Measurements from ENCODE around the gene CEP20. TPM values are rescaled to one million over a fixed set of nuclear protein-coding genes. Genes with fewer than 3 reads are reported as not detected.

Gene CEP20
- polyA plus RNA-seq, 2 of the 4 experiments (the other 2 are of a cell fraction) = 58.7 to 97.5 TPM

DNA sequence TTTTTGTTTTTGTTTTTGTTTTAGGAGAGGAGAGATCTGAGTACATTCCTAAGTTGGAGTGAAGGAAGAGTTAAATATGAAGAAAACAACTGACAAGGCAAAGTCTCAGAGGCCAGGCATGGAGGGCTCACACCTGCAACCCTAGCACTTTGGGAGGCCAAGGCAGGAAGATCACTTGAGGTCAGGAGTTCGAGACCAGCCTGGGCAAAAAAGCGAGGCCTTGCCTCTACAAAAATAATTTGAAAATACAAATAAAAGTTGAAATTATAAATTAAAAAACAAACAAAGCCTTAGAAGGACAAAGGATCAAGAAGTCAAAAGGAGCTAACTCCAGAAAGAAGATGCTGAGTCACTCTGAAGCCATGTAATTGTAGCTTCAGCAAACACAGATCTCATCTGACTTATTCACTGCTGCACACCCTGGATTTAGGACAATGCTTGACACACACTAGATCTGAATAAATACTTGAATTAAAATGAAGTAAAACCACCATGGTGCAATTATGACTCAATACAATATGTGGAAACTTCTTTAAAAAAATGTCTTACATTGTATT is 9.1 kb downstream of the CEP20 start (continued):
- no peak; the same call in 1 of the 2 replicates for TF ChIP-seq TP53 (CRISPR knock-in tag; IDR thresholded peaks at IDR 0.05)
- no peak for TF ChIP-seq SREBF2 (IDR thresholded peaks at IDR 0.05)
- TF ChIP-seq KDM5A (IDR thresholded peaks at IDR 0.05) = no peak
- TF ChIP-seq, protein P1, sequence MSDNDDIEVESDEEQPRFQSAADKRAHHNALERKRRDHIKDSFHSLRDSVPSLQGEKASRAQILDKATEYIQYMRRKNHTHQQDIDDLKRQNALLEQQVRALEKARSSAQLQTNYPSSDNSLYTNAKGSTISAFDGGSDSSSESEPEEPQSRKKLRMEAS (IDR thresholded peaks at IDR 0.05) = peak; percentile 56; the same call in 1 of the 2 replicates
- TF ChIP-seq HDAC2 (IDR thresholded peaks at IDR 0.05) = no peak
- TF ChIP-seq SMC3 (IDR thresholded peaks at IDR 0.05) = peak; percentile 12; the same call in 2 of the 3 replicates
- TF ChIP-seq, protein P2, sequence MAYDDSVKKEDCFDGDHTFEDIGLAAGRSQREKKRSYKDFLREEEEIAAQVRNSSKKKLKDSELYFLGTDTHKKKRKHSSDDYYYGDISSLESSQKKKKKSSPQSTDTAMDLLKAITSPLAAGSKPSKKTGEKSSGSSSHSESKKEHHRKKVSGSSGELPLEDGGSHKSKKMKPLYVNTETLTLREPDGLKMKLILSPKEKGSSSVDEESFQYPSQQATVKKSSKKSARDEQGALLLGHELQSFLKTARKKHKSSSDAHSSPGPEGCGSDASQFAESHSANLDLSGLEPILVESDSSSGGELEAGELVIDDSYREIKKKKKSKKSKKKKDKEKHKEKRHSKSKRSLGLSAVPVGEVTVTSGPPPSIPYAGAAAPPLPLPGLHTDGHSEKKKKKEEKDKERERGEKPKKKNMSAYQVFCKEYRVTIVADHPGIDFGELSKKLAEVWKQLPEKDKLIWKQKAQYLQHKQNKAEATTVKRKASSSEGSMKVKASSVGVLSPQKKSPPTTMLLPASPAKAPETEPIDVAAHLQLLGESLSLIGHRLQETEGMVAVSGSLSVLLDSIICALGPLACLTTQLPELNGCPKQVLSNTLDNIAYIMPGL (CRISPR knock-in tag; IDR thresholded peaks at IDR 0.05; ENCODE audit: borderline replicate concordance) = no peak
- TF ChIP-seq TFCP2L1 (CRISPR knock-in tag; IDR thresholded peaks at IDR 0.05) = no peak
- TF ChIP-seq HOXB5 (CRISPR knock-in tag; IDR thresholded peaks at IDR 0.05) = peak; percentile 69; the same call in 1 of the 2 replicates
- TF ChIP-seq ZNF302 (CRISPR knock-in tag; IDR thresholded peaks at IDR 0.05) = no peak
- no peak for TF ChIP-seq KDM1A (IDR thresholded peaks at IDR 0.05; ENCODE audit: low read depth)
- TF ChIP-seq, protein P3, sequence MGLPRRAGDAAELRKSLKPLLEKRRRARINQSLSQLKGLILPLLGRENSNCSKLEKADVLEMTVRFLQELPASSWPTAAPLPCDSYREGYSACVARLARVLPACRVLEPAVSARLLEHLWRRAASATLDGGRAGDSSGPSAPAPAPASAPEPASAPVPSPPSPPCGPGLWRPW (IDR thresholded peaks at IDR 0.05) = peak; percentile 67; the same call in 1 of the 2 replicates
- peak; percentile 75 to 81; a peak in 3 of 5 replicates for TF ChIP-seq JUN (IDR thresholded peaks at IDR 0.05)
- no peak for TF ChIP-seq MYC (IDR thresholded peaks at IDR 0.05; ENCODE audit: borderline replicate concordance, low read length)
- no peak for TF ChIP-seq CBX2 (IDR thresholded peaks at IDR 0.05; ENCODE audit: borderline replicate concordance, low read depth)
- TF ChIP-seq MAZ (IDR thresholded peaks at IDR 0.05; ENCODE audit: borderline replicate concordance, low read depth, low read length) = no peak
- TF ChIP-seq FOSB (CRISPR knock-in tag; IDR thresholded peaks at IDR 0.05) = no peak
- TF ChIP-seq MAFK (IDR thresholded peaks at IDR 0.05; ENCODE audit: partially characterized antibody) = peak; percentile 99
- TF ChIP-seq CEBPB (IDR thresholded peaks at IDR 0.05) = peak; percentile 88
- no peak for TF ChIP-seq CHD4 (IDR thresholded peaks at IDR 0.05; ENCODE audit: borderline replicate concordance)
- TF ChIP-seq, protein P4, sequence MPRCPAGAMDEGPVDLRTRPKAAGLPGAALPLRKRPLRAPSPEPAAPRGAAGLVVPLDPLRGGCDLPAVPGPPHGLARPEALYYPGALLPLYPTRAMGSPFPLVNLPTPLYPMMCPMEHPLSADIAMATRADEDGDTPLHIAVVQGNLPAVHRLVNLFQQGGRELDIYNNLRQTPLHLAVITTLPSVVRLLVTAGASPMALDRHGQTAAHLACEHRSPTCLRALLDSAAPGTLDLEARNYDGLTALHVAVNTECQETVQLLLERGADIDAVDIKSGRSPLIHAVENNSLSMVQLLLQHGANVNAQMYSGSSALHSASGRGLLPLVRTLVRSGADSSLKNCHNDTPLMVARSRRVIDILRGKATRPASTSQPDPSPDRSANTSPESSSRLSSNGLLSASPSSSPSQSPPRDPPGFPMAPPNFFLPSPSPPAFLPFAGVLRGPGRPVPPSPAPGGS (IDR thresholded peaks at IDR 0.05) = peak; percentile 65; the same call in 1 of the 3 replicates
- no peak for TF ChIP-seq HOXA7 (CRISPR knock-in tag; IDR thresholded peaks at IDR 0.05)
- TF ChIP-seq, protein P5, sequence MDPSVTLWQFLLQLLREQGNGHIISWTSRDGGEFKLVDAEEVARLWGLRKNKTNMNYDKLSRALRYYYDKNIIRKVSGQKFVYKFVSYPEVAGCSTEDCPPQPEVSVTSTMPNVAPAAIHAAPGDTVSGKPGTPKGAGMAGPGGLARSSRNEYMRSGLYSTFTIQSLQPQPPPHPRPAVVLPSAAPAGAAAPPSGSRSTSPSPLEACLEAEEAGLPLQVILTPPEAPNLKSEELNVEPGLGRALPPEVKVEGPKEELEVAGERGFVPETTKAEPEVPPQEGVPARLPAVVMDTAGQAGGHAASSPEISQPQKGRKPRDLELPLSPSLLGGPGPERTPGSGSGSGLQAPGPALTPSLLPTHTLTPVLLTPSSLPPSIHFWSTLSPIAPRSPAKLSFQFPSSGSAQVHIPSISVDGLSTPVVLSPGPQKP (IDR thresholded peaks at IDR 0.05; ENCODE audit: low read depth, low read length) = no peak
- TF ChIP-seq BHLHE40 (IDR thresholded peaks at IDR 0.05; ENCODE audit: low read depth, low read length) = no peak
- no peak for TF ChIP-seq RCOR1 (IDR thresholded peaks at IDR 0.05; ENCODE audit: low read depth, low read length)
- TF ChIP-seq PHF8 (IDR thresholded peaks at IDR 0.05; ENCODE audit: borderline replicate concordance, low read depth) = no peak
- TF ChIP-seq ESRRA (IDR thresholded peaks at IDR 0.05; ENCODE audit: borderline replicate concordance, low read length) = no peak
- no peak; a peak in 2 of 5 replicates for TF ChIP-seq RAD21 (conservative IDR thresholded peaks at IDR 0.05 in 1 of 2, IDR thresholded peaks at IDR 0.05 in 1 of 2)
- no peak for TF ChIP-seq ZFP36 (IDR thresholded peaks at IDR 0.05; ENCODE audit: borderline replicate concordance, partially characterized antibody)
- no peak for TF ChIP-seq RFX5 (IDR thresholded peaks at IDR 0.05)
- TF ChIP-seq POLR2A (IDR thresholded peaks at IDR 0.05; ENCODE audit: low read length) = no peak
- peak; percentile 88 for TF ChIP-seq JUNB (IDR thresholded peaks at IDR 0.05)
- 0 out of 2 replicates have a peak, but pooled peaks have one; percentile 55 for TF ChIP-seq HEYL (CRISPR knock-in tag; IDR thresholded peaks at IDR 0.05)
- no peak for TF ChIP-seq NR3C1 (IDR thresholded peaks at IDR 0.05)
- peak; percentile 62 for TF ChIP-seq FOSL2 (IDR thresholded peaks at IDR 0.05)
- TF ChIP-seq FOSL2 (CRISPR knock-in tag; IDR thresholded peaks at IDR 0.05) = peak; percentile 91
- no peak for TF ChIP-seq RNF2 (IDR thresholded peaks at IDR 0.05; ENCODE audit: borderline replicate concordance, low read depth)
- peak; percentile 77 to 83; a peak in 3 of 5 replicates for TF ChIP-seq EP300 (IDR thresholded peaks at IDR 0.05)
- no peak for TF ChIP-seq EHMT2 (IDR thresholded peaks at IDR 0.05; ENCODE audit: low read depth)

Measured in A549 (cell line).